Astrocyte of the spinal cord (primary cell): ENCODE data around the gene PRPH.
"Not testable (repeated sequence)": the region's sequence is repeated elsewhere in the genome, so short reads cannot be mapped to it uniquely, and the experiment has no call there.

ENCODE experiments used
- DNase-seq: peaks from one replicate; pipeline ENCODE4 v3.0.0; 2011; ENCODE audit warnings: low read depth, low spot score
- H3K4me3 ChIP-seq: 2 replicates; pipeline ENCODE4 v1.5.1; 2011; ENCODE audit warnings: low read depth, mild to moderate bottlenecking, low read length, moderate library complexity
- CTCF ChIP-seq: IDR thresholded peaks from 2 replicates; pipeline ENCODE4 v1.5.1; 2012; ENCODE audit warnings: low read depth, mild to moderate bottlenecking, low read length, inconsistent platforms
- in situ Hi-C: cut with HindIII; loops from 2 replicates; pipeline ENCODE4 v1.10.0; 2017; ENCODE audit warnings: low sequenced_read_pairs

PRPH gene

GRCh38 chr12:49279706-49280159 is 15.2 kb upstream of the PRPH start:
- in situ Hi-C loops, result no loop called here
- H3K4me3 ChIP-seq, result no peak overlapping the region
- TF ChIP-seq CTCF, result no peak
- no peak for DNase-seq

- DNase-seq, in situ Hi-C loops: not testable (repeated sequence)
These were observed 14.4 kb upstream of the PRPH start for GRCh38 chr12:49280545-49280944.

GRCh38 chr12:49282302-49282701 is 12.6 kb upstream of the PRPH start:
- DNase-seq, result no peak
- in situ Hi-C loops, result no loop called here
- no peak for TF ChIP-seq CTCF
- no peak overlapping the region for H3K4me3 ChIP-seq

More at GRCh38 chr12:49280545-49280944, 14.4 kb upstream of the PRPH start:
- not testable (repeated sequence) for H3K4me3 ChIP-seq

GRCh38 chr12:49282740-49283375 is 12.1 kb upstream of the PRPH start:
- in situ Hi-C loops, H3K4me3 ChIP-seq, DNase-seq: not testable (repeated sequence)

GRCh38 chr12:49283541-49284429 is 11.2 kb upstream of the PRPH start:
- in situ Hi-C loops, result no loop called here
- TF ChIP-seq CTCF, result peak; percentile 30
- no peak for DNase-seq
- H3K4me3 ChIP-seq, result no peak overlapping the region

GRCh38 chr12:49284672-49285071 is 10.3 kb upstream of the PRPH start:
- TF ChIP-seq CTCF, result no peak
- no peak overlapping the region for H3K4me3 ChIP-seq
- in situ Hi-C loops, result no loop called here
- no peak for DNase-seq

GRCh38 chr12:49287876-49288275 is 7.1 kb upstream of the PRPH start:
- no peak overlapping the region for H3K4me3 ChIP-seq
- DNase-seq, result no peak
- in situ Hi-C loops, result no loop called here
- TF ChIP-seq CTCF, result no peak
